BLaER1 (cell line): ENCODE results near the gene PRR29.
A peak's percentile ranks its signal among the peaks of the same experiment; 100 is the strongest.

ENCODE experiments used
- H3K27ac ChIP-seq: shearing (Covaris generic); formaldehyde crosslinking; 2 replicates; pipeline ENCODE4 v1.8.1; 2022
- H3K27me3 ChIP-seq: shearing (Covaris generic); formaldehyde crosslinking; 2 replicates; pipeline ENCODE4 v1.8.1; 2022
- H3K36me3 ChIP-seq: shearing (Covaris generic); formaldehyde crosslinking; 2 replicates; pipeline ENCODE4 v1.8.1; 2022
- H3K4me1 ChIP-seq: shearing (Covaris generic); formaldehyde crosslinking; 2 replicates; pipeline ENCODE4 v1.8.1; 2022
- H3K4me2 ChIP-seq: shearing (Covaris generic); formaldehyde crosslinking; 2 replicates; pipeline ENCODE4 v1.8.1; 2022
- H3K4me3 ChIP-seq: shearing (Covaris generic); formaldehyde crosslinking; 2 replicates; pipeline ENCODE4 v1.8.1; 2022
- H3K9ac ChIP-seq: shearing (Covaris generic); formaldehyde crosslinking; 2 replicates; pipeline ENCODE4 v1.8.1; 2022
- H3K9me3 ChIP-seq: shearing (Covaris generic); formaldehyde crosslinking; 2 replicates; pipeline ENCODE4 v1.8.1; 2022
- H4K20me1 ChIP-seq: shearing (Covaris generic); formaldehyde crosslinking; 2 replicates; pipeline ENCODE4 v1.8.1; 2022
- Cebpa-rat ChIP-seq: shearing (Covaris generic); IDR thresholded peaks from 2 replicates; pipeline ENCODE4 v1.8.1; 2022

The PRR29 gene

DNA sequence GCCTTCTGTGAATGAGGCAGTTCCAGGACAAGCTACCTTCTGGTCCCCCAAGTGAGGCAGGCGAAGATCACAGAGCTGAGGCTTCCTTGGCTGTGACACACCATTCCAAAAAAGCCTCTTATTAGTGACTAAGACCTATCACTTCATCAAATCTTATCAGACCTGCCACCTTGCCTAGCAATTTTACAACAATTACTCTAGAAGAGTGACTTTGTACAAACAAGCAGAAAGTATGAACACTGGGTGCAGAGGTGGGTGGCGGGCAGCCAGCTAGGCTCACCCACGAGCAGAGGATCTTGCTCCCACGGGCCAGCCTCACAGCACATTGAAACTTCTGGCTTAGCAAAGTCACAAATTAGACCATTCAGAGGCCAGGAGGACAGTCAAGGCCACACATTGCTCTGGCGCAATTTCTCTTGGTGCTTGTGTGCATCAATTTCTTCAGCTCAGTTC is 24.5 kb downstream of the PRR29 start:
- no peak for TF ChIP-seq Cebpa-rat
- no peaks in the 10 kb centered on the region for H3K27me3 ChIP-seq
- H3K4me1 ChIP-seq = peaks cover 83% of the 10 kb centered on the region
- no peaks in the 10 kb centered on the region for H3K9me3 ChIP-seq
- H3K4me3 ChIP-seq = no peak overlapping the region
- H4K20me1 ChIP-seq = no peaks in the 10 kb centered on the region
- peak overlapping the region; percentile 76 for H3K4me2 ChIP-seq
- H3K36me3 ChIP-seq = no peaks in the 10 kb centered on the region
- peak overlapping the region; percentile 96; the same call in 1 of the 2 replicates for H3K9ac ChIP-seq
- H3K27ac ChIP-seq = peak overlapping the region; percentile 99

DNA sequence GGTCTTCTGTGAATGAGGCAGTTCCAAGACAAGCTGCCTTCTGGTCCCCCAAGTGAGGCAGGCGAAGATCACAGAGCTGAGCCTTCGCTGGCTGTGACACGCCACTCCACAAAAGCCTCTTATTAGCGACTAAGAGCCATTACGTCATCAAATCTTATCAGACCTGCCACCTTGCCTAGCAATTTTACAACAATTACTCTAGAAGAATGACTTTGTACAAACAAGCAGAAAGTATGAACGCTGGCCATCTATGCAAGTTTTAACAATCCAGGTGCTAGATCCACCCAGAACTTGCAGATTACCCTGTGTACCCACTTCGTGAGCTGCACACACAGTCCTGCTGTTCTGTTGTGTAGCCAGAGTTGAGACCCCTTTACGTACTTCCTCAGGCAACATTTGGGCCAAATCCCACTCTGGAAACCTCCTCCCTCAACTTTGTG is 26.1 kb downstream of the PRR29 start:
- no peak for TF ChIP-seq Cebpa-rat
- Histone ChIP-seq H3K4me3 (no peak overlapping the region), H3K27me3 (no peaks in the 10 kb centered on the region), H3K27ac (peak overlapping the region; percentile 99), H3K9me3 (no peaks in the 10 kb centered on the region), H4K20me1 (no peaks in the 10 kb centered on the region), H3K4me1 (peaks cover 67% of the 10 kb centered on the region), H3K4me2 (peak overlapping the region; percentile 76), H3K36me3 (no peaks in the 10 kb centered on the region), H3K9ac (no peak overlapping the region)

DNA sequence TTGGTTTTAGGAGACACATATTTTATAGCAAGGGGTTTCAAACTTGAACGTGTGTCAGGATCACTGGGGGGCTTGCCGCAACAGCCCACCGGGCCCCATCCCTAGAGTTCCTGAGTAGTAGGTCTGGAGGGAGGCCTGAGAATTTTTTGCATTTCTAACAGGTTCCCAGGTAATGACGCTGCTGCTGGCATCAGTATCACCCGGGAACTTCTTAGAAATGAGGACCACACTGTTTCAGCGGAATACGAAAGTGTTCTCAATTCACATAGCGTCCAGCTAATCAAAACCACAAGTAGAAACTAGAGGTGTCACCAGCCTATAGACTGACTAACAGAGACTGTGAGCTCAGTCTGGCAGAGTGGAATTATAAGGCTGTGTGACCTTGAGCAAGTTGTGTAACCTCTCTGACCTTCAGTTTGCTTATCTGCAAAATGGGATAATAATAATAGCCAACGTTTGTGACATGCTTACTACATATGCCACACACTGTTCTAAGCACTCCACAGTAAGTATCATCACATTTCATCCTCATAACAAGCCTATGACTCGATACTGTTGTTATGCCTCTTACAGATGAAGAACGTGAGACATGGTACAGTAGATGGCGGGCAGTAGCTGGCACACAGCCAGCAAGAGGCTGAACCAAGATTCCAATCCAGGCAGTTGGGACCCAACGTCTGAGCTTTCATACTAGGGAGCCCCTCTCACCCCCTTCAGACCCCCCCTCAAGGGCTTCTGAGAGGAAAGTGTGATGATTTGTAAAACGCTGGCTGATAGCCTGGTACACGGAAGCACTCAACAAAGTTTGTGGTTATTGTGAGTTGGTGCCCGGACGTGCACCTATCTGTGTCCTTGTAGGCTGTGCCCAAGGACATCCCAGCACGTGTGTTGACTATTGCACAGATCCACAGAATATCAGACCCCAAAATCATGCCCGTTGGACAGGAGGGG is 26.9 kb downstream of the PRR29 start:
- Histone ChIP-seq H3K9ac (no peak overlapping the region), H3K4me2 (peak overlapping the region; percentile 76), H4K20me1 (no peaks in the 10 kb centered on the region), H3K4me1 (peaks cover 64% of the 10 kb centered on the region), H3K9me3 (no peaks in the 10 kb centered on the region), H3K4me3 (no peak overlapping the region), H3K27me3 (no peaks in the 10 kb centered on the region), H3K27ac (peak overlapping the region; percentile 99), H3K36me3 (no peaks in the 10 kb centered on the region)
- no peak for TF ChIP-seq Cebpa-rat

DNA sequence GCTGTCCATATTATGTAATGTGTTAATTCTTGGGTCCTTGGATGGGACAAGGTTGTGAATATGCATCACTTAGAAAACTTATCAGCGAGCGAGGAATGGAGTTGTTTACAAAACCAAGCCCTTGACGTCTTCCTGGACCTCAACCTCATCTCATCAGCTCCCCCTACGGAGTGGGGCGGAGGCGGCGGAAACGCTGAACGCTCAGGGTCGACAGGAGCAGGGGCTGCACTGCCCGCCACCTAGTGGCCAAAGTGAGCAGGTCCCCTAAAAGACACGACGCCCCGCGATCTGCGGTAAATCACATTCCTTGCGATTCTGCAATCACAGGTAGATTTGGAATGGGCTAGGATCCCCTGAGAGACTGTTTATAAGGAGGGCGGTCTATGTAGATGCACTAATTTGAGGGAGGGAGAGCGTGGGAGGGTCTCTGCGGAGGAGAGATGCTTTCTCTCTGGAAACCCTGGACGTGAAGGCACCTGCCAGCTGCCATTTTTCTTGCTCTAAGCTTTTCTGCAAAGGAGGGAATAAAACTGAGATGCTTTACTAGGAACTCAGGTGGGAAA is 27.7 kb downstream of the PRR29 start:
- Histone ChIP-seq H4K20me1 (no peaks in the 10 kb centered on the region), H3K9me3 (no peaks in the 10 kb centered on the region), H3K27ac (peak overlapping the region; percentile 99), H3K27me3 (no peaks in the 10 kb centered on the region), H3K36me3 (no peaks in the 10 kb centered on the region), H3K4me2 (peak overlapping the region; percentile 76), H3K9ac (no peak overlapping the region), H3K4me3 (no peak overlapping the region), H3K4me1 (peaks cover 64% of the 10 kb centered on the region)
- no peak for TF ChIP-seq Cebpa-rat

DNA sequence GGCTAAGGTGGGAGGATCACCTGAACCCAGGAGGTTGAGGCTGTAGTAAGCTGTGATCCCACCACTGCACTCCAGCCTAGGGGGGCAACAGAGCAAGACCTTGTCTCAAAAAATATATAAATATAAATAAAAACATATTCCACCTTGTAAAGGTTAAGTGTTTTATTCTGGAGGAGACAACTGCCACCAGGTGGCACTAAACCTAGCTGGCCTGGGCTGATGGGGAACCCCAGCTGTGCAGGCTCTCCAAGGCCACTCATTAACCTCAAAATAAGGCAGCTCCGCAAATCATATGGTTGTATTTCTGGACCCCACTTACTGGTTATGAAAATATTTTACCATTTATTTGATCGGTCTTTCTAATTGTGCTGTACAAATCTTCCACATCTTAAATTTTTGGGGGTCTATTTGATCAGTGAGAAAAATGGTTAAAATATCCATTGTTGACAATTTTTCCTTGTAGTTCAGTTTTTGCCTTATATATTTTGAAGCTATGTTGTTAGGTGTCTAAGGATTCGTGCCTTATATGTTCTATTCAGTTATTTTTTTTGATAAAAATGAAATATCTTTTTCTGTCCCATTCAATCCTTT is 30.8 kb downstream of the PRR29 start:
- H3K4me2 ChIP-seq = no peak overlapping the region
- peaks cover 33% of the 10 kb centered on the region for H3K4me1 ChIP-seq
- H3K4me3 ChIP-seq = no peak overlapping the region
- TF ChIP-seq Cebpa-rat = no peak
- no peak overlapping the region for H3K27ac ChIP-seq
- H4K20me1 ChIP-seq = no peaks in the 10 kb centered on the region
- H3K9ac ChIP-seq = no peak overlapping the region
- H3K27me3 ChIP-seq = no peaks in the 10 kb centered on the region
- no peaks in the 10 kb centered on the region for H3K36me3 ChIP-seq
- H3K9me3 ChIP-seq = no peaks in the 10 kb centered on the region

DNA sequence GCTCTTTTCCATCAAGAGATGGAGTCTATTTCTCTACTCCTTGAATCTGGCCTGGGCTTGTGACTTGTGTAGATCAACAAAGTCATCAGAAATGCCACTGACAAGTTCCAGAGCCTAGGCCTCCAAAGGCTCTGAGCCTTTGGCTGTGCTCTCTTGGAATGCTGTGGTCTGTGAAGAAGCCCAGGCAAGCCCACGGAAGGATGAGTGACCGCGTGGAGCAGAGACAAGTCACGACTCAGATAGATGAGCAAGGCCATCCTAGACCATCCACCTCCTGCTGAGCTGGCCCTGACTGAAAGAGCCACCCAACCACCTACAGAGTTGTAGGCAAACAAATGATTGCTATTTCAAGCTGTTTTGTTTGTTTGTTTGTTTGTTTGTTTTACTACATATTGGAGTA is 33.9 kb downstream of the PRR29 start:
- TF ChIP-seq Cebpa-rat = no peak
- no peaks in the 10 kb centered on the region for H3K36me3 ChIP-seq
- no peak overlapping the region for H3K27ac ChIP-seq
- H3K9ac ChIP-seq = no peak overlapping the region
- no peak overlapping the region for H3K4me3 ChIP-seq
- no peaks in the 10 kb centered on the region for H3K27me3 ChIP-seq
- peaks cover 4% of the 10 kb centered on the region for H3K4me1 ChIP-seq
- H3K9me3 ChIP-seq = no peaks in the 10 kb centered on the region
- no peaks in the 10 kb centered on the region for H4K20me1 ChIP-seq
- H3K4me2 ChIP-seq = no peak overlapping the region

DNA sequence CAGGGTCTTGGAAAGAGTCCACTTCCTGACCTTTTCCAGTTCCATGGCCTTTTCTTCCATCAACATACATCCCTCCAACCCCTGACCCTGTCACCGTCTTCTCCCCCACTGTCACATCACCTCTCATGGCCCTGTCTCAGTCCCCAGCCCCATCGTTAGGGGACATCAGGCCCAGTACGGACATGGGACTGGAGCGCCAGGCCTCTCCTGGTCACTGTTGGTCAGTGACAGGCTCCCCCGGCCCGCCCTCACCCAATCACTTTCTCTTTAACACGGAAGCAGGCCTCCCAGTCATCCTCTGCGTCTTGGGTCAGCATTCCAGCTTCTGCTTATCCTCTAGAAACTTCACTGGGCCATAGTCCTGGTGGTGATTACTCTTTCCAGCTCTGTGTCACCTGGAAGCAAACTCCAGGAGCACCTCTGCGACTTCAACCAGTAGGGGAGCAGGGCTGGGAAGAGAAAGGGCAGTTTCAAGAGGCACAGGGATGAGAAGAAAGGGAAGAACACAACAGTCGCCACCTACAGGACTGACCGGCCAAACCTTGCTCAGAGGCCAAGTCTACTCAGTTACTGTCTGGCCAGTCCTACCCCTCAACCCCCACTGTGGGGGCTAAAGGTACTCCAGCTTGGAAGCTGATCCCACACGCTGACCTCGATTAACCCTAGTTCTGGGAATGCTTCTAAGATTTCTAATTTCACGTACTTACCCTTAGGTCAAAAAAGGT is 38.2 kb downstream of the PRR29 start:
- Histone ChIP-seq H3K9me3 (no peaks in the 10 kb centered on the region), H4K20me1 (no peaks in the 10 kb centered on the region), H3K27ac (no peak overlapping the region), H3K4me2 (no peak overlapping the region), H3K4me1 (no peaks in the 10 kb centered on the region), H3K4me3 (no peak overlapping the region), H3K36me3 (peaks cover 7% of the 10 kb centered on the region; the same call in 1 of the 2 replicates), H3K9ac (no peak overlapping the region), H3K27me3 (no peaks in the 10 kb centered on the region)
- no peak for TF ChIP-seq Cebpa-rat

DNA sequence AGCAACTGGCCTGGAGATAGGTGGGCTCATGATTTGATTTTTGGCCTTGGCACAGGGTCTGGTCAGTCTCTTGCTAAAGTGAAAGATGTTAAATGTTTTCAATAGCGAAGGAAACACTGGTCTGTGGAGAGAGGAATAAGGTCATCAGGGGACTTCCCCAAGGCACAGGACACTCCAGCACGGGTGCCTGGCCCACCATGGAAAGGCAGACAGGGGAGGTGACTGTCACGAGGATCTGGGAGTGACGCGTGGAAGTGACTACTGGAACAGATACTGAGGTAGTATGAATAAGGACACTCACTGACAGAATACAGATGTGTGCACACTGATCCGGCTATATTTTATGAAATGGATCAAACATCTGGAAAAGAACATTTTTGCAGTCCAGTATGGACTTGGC is 39.0 kb downstream of the PRR29 start:
- no peak for TF ChIP-seq Cebpa-rat
- H3K4me3 ChIP-seq = no peak overlapping the region

DNA sequence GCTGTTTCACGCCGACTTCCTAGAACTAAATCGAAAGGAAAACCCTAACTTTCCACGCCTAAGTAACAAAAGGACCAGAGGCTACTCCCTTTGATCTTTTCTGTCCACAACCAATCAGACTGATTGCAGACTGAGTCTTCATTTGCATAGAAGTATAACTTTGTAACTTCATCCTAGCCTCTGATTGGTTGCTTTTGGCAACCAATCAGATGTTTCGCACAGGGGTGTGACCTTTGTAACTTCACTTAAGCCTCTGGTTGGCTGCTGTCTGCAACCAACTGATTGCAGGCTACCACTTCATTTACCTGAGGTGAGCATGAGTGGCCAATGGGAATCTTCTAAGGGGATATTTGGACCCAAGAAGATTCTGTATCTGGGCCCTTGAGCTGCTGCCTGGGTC is 39.7 kb downstream of the PRR29 start:
- Histone ChIP-seq H3K4me2 (no peak overlapping the region), H3K9me3 (no peaks in the 10 kb centered on the region)

More for the DNA sequence above, 39.0 kb downstream of the PRR29 start:
- Histone ChIP-seq H3K36me3 (peaks cover 7% of the 10 kb centered on the region; the same call in 1 of the 2 replicates), H3K27ac (no peak overlapping the region), H3K27me3 (no peaks in the 10 kb centered on the region), H3K9ac (no peak overlapping the region), H3K9me3 (no peaks in the 10 kb centered on the region), H3K4me2 (no peak overlapping the region), H3K4me1 (no peaks in the 10 kb centered on the region), H4K20me1 (no peaks in the 10 kb centered on the region)

More for the DNA sequence above, 39.7 kb downstream of the PRR29 start:
- Histone ChIP-seq H3K4me3 (no peak overlapping the region), H3K36me3 (peaks cover 7% of the 10 kb centered on the region), H3K27ac (no peak overlapping the region), H3K27me3 (no peaks in the 10 kb centered on the region), H4K20me1 (no peaks in the 10 kb centered on the region), H3K9ac (no peak overlapping the region), H3K4me1 (no peaks in the 10 kb centered on the region)
- TF ChIP-seq Cebpa-rat = no peak
